BJ (cell line): ENCODE measurements around the gene FTSJ3. TPM values are rescaled to one million over a fixed set of nuclear protein-coding genes. Genes with fewer than 3 reads are reported as not detected.

Experiments used
- CTCF ChIA-PET: fragments of 350-600 bp; formaldehyde crosslinking; extraction: SDS; loops from one replicate; lab custom pipeline; 2021; ENCODE audit warnings: antibody characterized with exemption, inconsistent platforms; lab: Yijun Ruan, JAX
- POLR2A ChIA-PET: fragments of 300-600 bp; sonication (Branson Sonifier 250); formaldehyde crosslinking; extraction: SDS; loops from one replicate; lab custom pipeline; 2021; ENCODE audit warnings: antibody characterized with exemption; lab: Charles Lee
- DNase-seq: peaks from one replicate; pipeline ENCODE4 v3.0.0-alpha.2; 2011; ENCODE audit warnings: low read depth
- H3K27me3 ChIP-seq: 2 replicates; pipeline ENCODE4 v1.6.0; 2011; ENCODE audit warnings: low read length; ENCODE audit not compliant: control insufficient read depth, insufficient read depth
- H3K36me3 ChIP-seq: 2 replicates; pipeline ENCODE4 v1.5.1; 2011; ENCODE audit warnings: low read length; ENCODE audit not compliant: control insufficient read depth, insufficient read depth
- H3K4me3 ChIP-seq: 2 replicates; pipeline ENCODE4 v1.5.1; 2011; ENCODE audit warnings: low read depth, mild to moderate bottlenecking, control low read depth, low read length
- polyA plus RNA-seq: library from polyadenylated mRNA; depleted of rRNA; stranded (reverse); fragments of >200 nt; gene quantifications from 2 replicates; pipeline ENCODE4 v1.2.3, GENCODE V29; 2011
- TF ChIP-seq, protein P1 (sequence below): IDR thresholded peaks from 2 replicates; pipeline ENCODE4 v1.5.1; 2011; ENCODE audit warnings: low read depth, mild to moderate bottlenecking, control low read depth, inconsistent platforms, low read length, moderate library complexity; ENCODE audit not compliant: insufficient read depth

The FTSJ3 gene
- polyA plus RNA-seq, 1 experiment, result 42.1 TPM

DNA sequence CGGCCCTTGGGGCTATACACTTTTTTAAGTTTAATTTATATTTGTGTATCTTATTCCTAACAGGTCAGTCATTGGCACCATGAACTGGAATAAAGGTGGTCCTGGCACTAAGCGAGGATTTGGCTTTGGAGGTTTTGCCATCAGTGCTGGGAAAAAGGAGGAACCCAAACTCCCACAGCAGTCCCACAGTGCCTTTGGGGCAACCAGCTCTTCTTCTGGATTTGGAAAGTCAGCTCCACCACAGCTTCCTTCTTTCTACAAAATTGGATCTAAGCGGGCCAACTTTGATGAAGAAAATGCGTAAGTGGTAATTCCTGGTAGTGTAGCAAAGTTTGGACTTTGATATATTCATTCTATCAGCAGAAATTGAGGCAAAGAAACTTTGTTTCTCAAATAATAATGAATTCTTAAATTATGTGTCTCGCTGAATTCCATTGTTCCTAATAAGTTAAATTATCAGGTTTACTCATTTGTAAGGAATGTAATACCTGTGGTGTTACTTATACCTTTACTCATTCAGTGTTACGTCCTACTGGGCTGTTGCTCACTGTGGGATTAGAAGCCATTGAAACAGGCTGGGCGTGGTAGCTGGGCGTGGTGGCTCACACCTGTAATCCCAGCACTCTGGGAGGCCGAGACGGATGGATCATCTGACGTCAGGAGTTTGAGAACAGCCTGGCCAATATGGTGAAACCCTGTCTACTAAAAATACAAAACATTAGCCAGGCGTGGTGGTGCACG is 40.3 kb downstream of the FTSJ3 start:
- no peaks in the 10 kb centered on the region for H3K27me3 ChIP-seq
- CTCF ChIA-PET, result interaction anchor here (0.6 kb wide), 1 partner anchor 17 kb away, joined by 3 read pairs; no protein-coding TSS in a partner anchor
- TF ChIP-seq, protein P1, sequence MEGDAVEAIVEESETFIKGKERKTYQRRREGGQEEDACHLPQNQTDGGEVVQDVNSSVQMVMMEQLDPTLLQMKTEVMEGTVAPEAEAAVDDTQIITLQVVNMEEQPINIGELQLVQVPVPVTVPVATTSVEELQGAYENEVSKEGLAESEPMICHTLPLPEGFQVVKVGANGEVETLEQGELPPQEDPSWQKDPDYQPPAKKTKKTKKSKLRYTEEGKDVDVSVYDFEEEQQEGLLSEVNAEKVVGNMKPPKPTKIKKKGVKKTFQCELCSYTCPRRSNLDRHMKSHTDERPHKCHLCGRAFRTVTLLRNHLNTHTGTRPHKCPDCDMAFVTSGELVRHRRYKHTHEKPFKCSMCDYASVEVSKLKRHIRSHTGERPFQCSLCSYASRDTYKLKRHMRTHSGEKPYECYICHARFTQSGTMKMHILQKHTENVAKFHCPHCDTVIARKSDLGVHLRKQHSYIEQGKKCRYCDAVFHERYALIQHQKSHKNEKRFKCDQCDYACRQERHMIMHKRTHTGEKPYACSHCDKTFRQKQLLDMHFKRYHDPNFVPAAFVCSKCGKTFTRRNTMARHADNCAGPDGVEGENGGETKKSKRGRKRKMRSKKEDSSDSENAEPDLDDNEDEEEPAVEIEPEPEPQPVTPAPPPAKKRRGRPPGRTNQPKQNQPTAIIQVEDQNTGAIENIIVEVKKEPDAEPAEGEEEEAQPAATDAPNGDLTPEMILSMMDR, result no peak
- no peak overlapping the region for H3K4me3 ChIP-seq
- H3K36me3 ChIP-seq, result peaks cover 8% of the 10 kb centered on the region
- POLR2A ChIA-PET, result no interaction called here
- DNase-seq, result no peak

DNA sequence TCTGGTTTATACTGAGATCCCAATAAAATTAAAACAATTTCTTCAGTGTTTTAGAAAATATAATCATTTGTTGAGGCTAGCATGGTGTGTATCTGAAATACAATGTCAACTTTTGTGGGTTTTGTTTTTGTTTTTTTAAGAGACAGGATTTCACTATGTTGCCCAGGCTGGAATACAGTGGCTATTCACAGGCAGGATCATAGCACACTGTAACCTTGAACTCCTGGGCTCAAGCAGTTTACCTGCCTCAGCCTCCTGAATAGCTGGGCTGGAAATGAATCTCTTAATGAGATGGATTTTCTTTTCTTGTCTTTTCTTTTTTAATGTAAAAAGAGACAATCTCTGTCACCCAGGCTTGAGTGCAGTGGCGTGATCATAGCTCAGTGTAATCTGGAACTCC is 41.3 kb downstream of the FTSJ3 start:
- TF ChIP-seq, protein P1, result no peak
- H3K4me3 ChIP-seq, result no peak overlapping the region
- CTCF ChIA-PET, result no interaction called here

DNA sequence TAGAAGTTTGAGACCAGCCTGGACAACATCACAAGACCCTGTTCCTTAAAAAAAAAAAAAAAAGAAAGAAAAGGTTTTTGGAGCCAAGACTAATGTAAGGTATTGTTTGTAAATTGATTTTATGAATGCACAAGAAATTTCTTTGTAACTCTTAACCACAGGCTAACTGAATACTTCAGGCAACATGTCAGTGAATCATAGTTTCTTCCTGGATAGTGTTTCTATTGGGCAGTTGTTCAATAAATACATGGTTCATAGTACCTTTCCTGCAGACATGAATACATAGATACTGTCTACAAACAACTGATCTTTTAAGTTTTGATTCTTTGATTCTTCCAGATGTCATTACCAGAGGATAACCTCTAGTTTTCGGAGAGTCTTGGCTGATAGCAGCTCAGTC is 41.9 kb downstream of the FTSJ3 start:
- TF ChIP-seq, protein P1, result no peak
- Histone ChIP-seq H3K27me3 (no peaks in the 10 kb centered on the region), H3K4me3 (no peak overlapping the region), H3K36me3 (peaks cover 8% of the 10 kb centered on the region)
- ChIA-PET CTCF (no interaction called here), POLR2A (no interaction called here)
- DNase-seq, result no peak

More for the DNA sequence above, 41.3 kb downstream of the FTSJ3 start:
- Histone ChIP-seq H3K36me3 (peaks cover 8% of the 10 kb centered on the region), H3K27me3 (no peaks in the 10 kb centered on the region)
- DNase-seq, result no peak
- POLR2A ChIA-PET, result no interaction called here

DNA sequence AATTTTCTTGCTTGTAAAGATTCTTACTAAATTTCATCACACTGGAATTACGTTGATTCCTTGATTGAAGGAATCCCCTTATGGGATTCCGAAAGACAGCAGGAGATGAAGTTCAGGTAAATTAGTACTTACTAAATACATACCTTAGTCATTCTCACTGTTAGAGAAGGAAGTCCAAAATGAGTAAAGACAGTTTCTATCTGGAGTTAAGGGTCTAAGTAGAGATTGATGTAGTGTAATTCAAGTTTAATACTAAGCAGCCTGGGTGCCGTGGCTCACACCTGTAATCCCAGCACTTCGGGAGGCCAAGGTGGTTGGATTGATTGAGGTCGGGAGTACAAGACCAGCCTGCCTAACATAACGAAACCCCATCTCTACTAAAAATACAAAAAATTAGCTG is 43.9 kb downstream of the FTSJ3 start:
- Histone ChIP-seq H3K4me3 (no peak overlapping the region), H3K27me3 (no peaks in the 10 kb centered on the region), H3K36me3 (peaks cover 7% of the 10 kb centered on the region)
- POLR2A ChIA-PET, result no interaction called here
- DNase-seq, result no peak
- TF ChIP-seq, protein P1, result no peak
- CTCF ChIA-PET, result interaction anchor here (0.9 to 1.0 kb wide), 3 partner anchors 10 to 106 kb away, joined by 3 read pairs; no protein-coding TSS in a partner anchor

DNA sequence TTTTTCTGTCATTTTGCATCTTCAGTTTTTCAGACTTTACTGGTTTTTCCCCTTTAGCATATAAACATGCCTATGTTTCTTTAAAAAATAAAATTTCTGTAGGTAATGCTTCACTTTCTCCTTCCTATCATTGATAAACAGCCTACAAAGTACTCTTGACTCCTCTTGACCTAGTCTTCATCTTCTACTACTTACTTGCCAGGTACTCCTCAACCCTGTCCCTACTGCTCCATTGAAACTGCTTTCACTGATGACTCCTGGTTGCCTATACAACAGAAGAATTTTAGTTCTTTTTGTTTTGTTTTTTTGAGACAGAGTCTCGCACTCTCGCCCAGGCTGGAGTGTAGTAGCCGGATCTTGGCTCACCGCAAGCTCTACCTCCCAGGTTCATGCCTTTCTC is 46.5 kb downstream of the FTSJ3 start:
- TF ChIP-seq, protein P1, result no peak
- Histone ChIP-seq H3K36me3 (peaks cover 5% of the 10 kb centered on the region), H3K27me3 (no peaks in the 10 kb centered on the region), H3K4me3 (no peak overlapping the region)
- CTCF ChIA-PET, result interaction anchor here (1.2 kb wide), 1 partner anchor 8 kb away, joined by 6 read pairs; no protein-coding TSS in a partner anchor
- POLR2A ChIA-PET, result no interaction called here
- DNase-seq, result no peak
